OCI-LY3 (cell line): ENCODE measurements around the gene PANX2.

Source experiments
- H2AFZ ChIP-seq: fragments of 200-600, 300-600 bp; shearing (Covaris generic); 2 replicates; pipeline ENCODE4 v1.6.0; 2014; ENCODE audit warnings: antibody characterized with exemption, low read depth, low read length
- H3K27ac ChIP-seq: fragments of 200-600, 300-600 bp; sonication (generic); 2 replicates; pipeline ENCODE4 v1.5.1; 2014; ENCODE audit warnings: mild to moderate bottlenecking, low read length, moderate library complexity, mixed read lengths
- H3K27me3 ChIP-seq: fragments of 200-600, 300-600 bp; sonication (generic); 2 replicates; pipeline ENCODE4 v1.6.1; 2014; ENCODE audit warnings: low read depth, low read length, mixed read lengths
- H3K36me3 ChIP-seq: fragments of 200-600, 300-600 bp; sonication (generic); replicated peaks from 2 replicates; pipeline ENCODE3; 2014; ENCODE audit warnings: low read depth, low read length, mixed read lengths
- H3K4me1 ChIP-seq: fragments of 300-600, 200-600 bp; sonication (generic); 2 replicates; pipeline ENCODE4 v1.6.1; 2014; ENCODE audit warnings: low read length, mixed read lengths
- H3K4me2 ChIP-seq: fragments of 200-600, 300-600 bp; sonication (generic); 2 replicates; pipeline ENCODE4 v1.6.1; 2014; ENCODE audit warnings: low read length, mixed read lengths
- H3K4me3 ChIP-seq: fragments of 300-600, 200-600 bp; sonication (generic); 2 replicates; pipeline ENCODE4 v1.5.1; 2014; ENCODE audit warnings: antibody characterized with exemption, mild to moderate bottlenecking, low read length, moderate library complexity
- H3K79me2 ChIP-seq: fragments of 300-600, 200-600 bp; shearing (Covaris generic); 2 replicates; pipeline ENCODE4 v1.6.1; 2014; ENCODE audit warnings: mild to moderate bottlenecking, low read length, mixed read lengths
- H3K9ac ChIP-seq: fragments of 300-600, 200-600 bp; shearing (Covaris generic); 2 replicates; pipeline ENCODE4 v1.6.0; 2014; ENCODE audit warnings: mild to moderate bottlenecking, low read length, moderate library complexity
- H3K9me3 ChIP-seq: fragments of 200-600, 300-600 bp; shearing (Covaris generic); 2 replicates; pipeline ENCODE4 v1.6.1; 2014; ENCODE audit warnings: low read length, mixed read lengths; ENCODE audit not compliant: insufficient read depth
- H4K20me1 ChIP-seq: fragments of 200-600, 300-600 bp; sonication (generic); 2 replicates; pipeline ENCODE4 v1.6.1; 2016; ENCODE audit warnings: low read length, mixed read lengths; ENCODE audit not compliant: insufficient read depth
- CTCF ChIP-seq: fragments of 200-600, 300-600 bp; sonication (generic); IDR thresholded peaks from 2 replicates; pipeline ENCODE4 v1.5.1; 2014; ENCODE audit warnings: antibody characterized with exemption, low read length, low read depth
- EZH2phosphoT487 ChIP-seq: fragments of 200-600 bp; shearing (Covaris generic); IDR thresholded peaks from 2 replicates; pipeline ENCODE4 v1.6.1; 2018; ENCODE audit warnings: antibody characterized with exemption, mixed run types, low read depth

Gene PANX2

GRCh38 chr22:50188356-50188755 lies 17.8 kb downstream of the PANX2 start:
- Histone ChIP-seq H3K36me3 (peaks cover 6% of the 10 kb centered on the region), H3K4me1 (peaks cover 51% of the 10 kb centered on the region), H3K4me3 (no peak overlapping the region), H3K9me3 (peaks cover 12% of the 10 kb centered on the region; the same call in 1 of the 2 replicates), H3K27me3 (no peaks in the 10 kb centered on the region), H4K20me1 (peaks cover 7% of the 10 kb centered on the region), H3K9ac (no peak overlapping the region), H3K27ac (no peak overlapping the region), H2AFZ (no peak overlapping the region), H3K4me2 (no peak overlapping the region), H3K79me2 (peaks cover 57% of the 10 kb centered on the region)
- TF ChIP-seq EZH2phosphoT487: no peak
- no peak for TF ChIP-seq CTCF

GRCh38 chr22:50189184-50189848 lies 18.8 kb downstream of the PANX2 start:
- Histone ChIP-seq H3K27me3 (no peaks in the 10 kb centered on the region), H3K9me3 (peaks cover 12% of the 10 kb centered on the region; the same call in 1 of the 2 replicates), H3K4me2 (peak overlapping the region; percentile 82), H3K9ac (peak overlapping the region; percentile 76; the same call in 1 of the 2 replicates), H4K20me1 (peaks cover 7% of the 10 kb centered on the region), H2AFZ (no peak overlapping the region), H3K4me3 (peak overlapping the region; percentile 75), H3K79me2 (peaks cover 59% of the 10 kb centered on the region), H3K4me1 (peaks cover 55% of the 10 kb centered on the region), H3K27ac (peak overlapping the region; percentile 99), H3K36me3 (peaks cover 8% of the 10 kb centered on the region)
- TF ChIP-seq CTCF: no peak
- no peak for TF ChIP-seq EZH2phosphoT487

- H4K20me1 ChIP-seq: peaks cover 7% of the 10 kb centered on the region
- TF ChIP-seq EZH2phosphoT487 (no peak), CTCF (no peak)
- H3K27me3 ChIP-seq: no peaks in the 10 kb centered on the region
- H3K4me2 ChIP-seq: peak overlapping the region; percentile 82
- H3K4me1 ChIP-seq: peaks cover 60% of the 10 kb centered on the region
- peak overlapping the region; percentile 99 for H3K27ac ChIP-seq
- H2AFZ ChIP-seq: no peak overlapping the region
- peak overlapping the region; percentile 76 for H3K9ac ChIP-seq
- H3K4me3 ChIP-seq: peak overlapping the region; percentile 75
- H3K79me2 ChIP-seq: peaks cover 59% of the 10 kb centered on the region
- peaks cover 13% of the 10 kb centered on the region for H3K36me3 ChIP-seq
- H3K9me3 ChIP-seq: peaks cover 12% of the 10 kb centered on the region; the same call in 1 of the 2 replicates
Observed at GRCh38 chr22:50189849-50190181, 19.3 kb downstream of the PANX2 start.

- Histone ChIP-seq H3K36me3 (peaks cover 13% of the 10 kb centered on the region), H3K9ac (peak overlapping the region; percentile 76), H3K79me2 (peaks cover 59% of the 10 kb centered on the region), H3K4me3 (peak overlapping the region; percentile 75), H3K27ac (peak overlapping the region; percentile 99), H3K27me3 (no peaks in the 10 kb centered on the region), H4K20me1 (peaks cover 7% of the 10 kb centered on the region), H3K9me3 (peaks cover 12% of the 10 kb centered on the region; the same call in 1 of the 2 replicates), H2AFZ (no peak overlapping the region), H3K4me1 (peaks cover 63% of the 10 kb centered on the region), H3K4me2 (peak overlapping the region; percentile 82)
- no peak for TF ChIP-seq EZH2phosphoT487
- TF ChIP-seq CTCF: peak; percentile 46
Observed at GRCh38 chr22:50190182-50190940, 19.8 kb downstream of the PANX2 start.
